GM18858 (cell line): Measurements from ENCODE around the gene GRID1.
"Not testable (repeated sequence)": the region's sequence is repeated elsewhere in the genome, so short reads cannot be mapped to it uniquely, and the experiment has no call there.

Experiments used
- ATAC-seq: cut with Tn5 transposase; IDR thresholded peaks from one replicate; pipeline ENCODE4 v1.9.1; 2021; ENCODE audit not compliant: unreplicated experiment

The GRID1 gene

GRCh38 chr10:86177537-86178155 lies 188.9 kb downstream of the GRID1 start:
- ATAC-seq, result no peak

GRCh38 chr10:86176850-86177536 lies 189.6 kb downstream of the GRID1 start:
- ATAC-seq, result no peak

GRCh38 chr10:86175476-86175875 lies 191.1 kb downstream of the GRID1 start:
- ATAC-seq, result not testable (repeated sequence)

GRCh38 chr10:86172301-86172700 lies 194.3 kb downstream of the GRID1 start:
- no peak for ATAC-seq

- no peak for ATAC-seq
Observed at GRCh38 chr10:86170255-86171108, 196.1 kb downstream of the GRID1 start.

GRCh38 chr10:86169506-86170254 lies 196.9 kb downstream of the GRID1 start:
- ATAC-seq, result no peak

- ATAC-seq, result no peak
Observed at GRCh38 chr10:86169066-86169465, 197.5 kb downstream of the GRID1 start.

GRCh38 chr10:86168256-86168655 lies 198.3 kb downstream of the GRID1 start:
- no peak for ATAC-seq

- no peak for ATAC-seq
Observed at GRCh38 chr10:86167762-86168128, 198.8 kb downstream of the GRID1 start.

GRCh38 chr10:86167121-86167761 lies 199.4 kb downstream of the GRID1 start:
- ATAC-seq, result no peak

GRCh38 chr10:86165666-86166065 lies 200.9 kb downstream of the GRID1 start:
- no peak for ATAC-seq

- no peak for ATAC-seq
Observed at GRCh38 chr10:86164960-86165630, 201.5 kb downstream of the GRID1 start.

- ATAC-seq, result no peak
Observed at GRCh38 chr10:86164174-86164774, 202.3 kb downstream of the GRID1 start.

- no peak for ATAC-seq
Observed at GRCh38 chr10:86163522-86164173, 202.9 kb downstream of the GRID1 start.

GRCh38 chr10:86162696-86163400 lies 203.7 kb downstream of the GRID1 start:
- no peak for ATAC-seq

GRCh38 chr10:86162036-86162435 lies 204.6 kb downstream of the GRID1 start:
- ATAC-seq, result no peak

GRCh38 chr10:86160890-86161585 lies 205.6 kb downstream of the GRID1 start:
- no peak for ATAC-seq

GRCh38 chr10:86159797-86160196 lies 206.8 kb downstream of the GRID1 start:
- ATAC-seq, result no peak
